Cortex of kidney (tissue), 1 donor: ENCODE data around the gene ZFYVE27.
"Not testable (repeated sequence)": the region's sequence is repeated elsewhere in the genome, so short reads cannot be mapped to it uniquely, and the experiment has no call there.

Experiments used
- DNase-seq: peaks from one replicate; lab custom pipeline; 2025; lab: John Stamatoyannopoulos, UW

The ZFYVE27 gene

GRCh38 chr10:97736902-97737769 is at the start of gene ZFYVE27:
TSS of gene ZFYVE27 (plus strand) at chr10:97737128. CDS start at chr10:97738478, 1,350 bp downstream.
- DNase-seq: peak; percentile 62

GRCh38 chr10:97687785-97688781 is 48.8 kb upstream of the ZFYVE27 start:
- no peak for DNase-seq

DNA sequence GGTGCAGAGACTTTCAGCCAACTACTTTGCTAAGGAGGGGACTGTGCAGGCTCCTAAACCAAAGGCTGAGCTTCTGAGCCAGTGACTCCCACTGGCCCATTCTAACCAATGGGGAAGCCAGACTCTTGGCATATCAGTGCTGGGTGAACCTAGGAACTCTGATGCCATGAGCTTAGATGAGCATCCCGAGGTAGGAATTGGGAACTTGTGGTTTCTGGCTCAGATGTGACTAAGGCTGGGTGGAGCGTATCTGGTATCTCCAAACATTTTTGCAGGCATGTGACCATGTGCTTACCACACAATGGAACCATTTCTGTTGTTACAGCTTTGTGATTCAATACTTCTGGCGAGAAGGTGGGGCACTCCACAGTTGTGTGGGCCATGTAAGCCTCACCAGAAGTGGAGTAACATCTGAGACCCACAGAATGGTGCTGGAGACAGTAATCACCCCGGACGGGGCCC is 47.3 kb upstream of the ZFYVE27 start:
- no peak for DNase-seq

- DNase-seq: no peak
Measured at GRCh38 chr10:97690133-97690532, 46.8 kb upstream of the ZFYVE27 start.

DNA sequence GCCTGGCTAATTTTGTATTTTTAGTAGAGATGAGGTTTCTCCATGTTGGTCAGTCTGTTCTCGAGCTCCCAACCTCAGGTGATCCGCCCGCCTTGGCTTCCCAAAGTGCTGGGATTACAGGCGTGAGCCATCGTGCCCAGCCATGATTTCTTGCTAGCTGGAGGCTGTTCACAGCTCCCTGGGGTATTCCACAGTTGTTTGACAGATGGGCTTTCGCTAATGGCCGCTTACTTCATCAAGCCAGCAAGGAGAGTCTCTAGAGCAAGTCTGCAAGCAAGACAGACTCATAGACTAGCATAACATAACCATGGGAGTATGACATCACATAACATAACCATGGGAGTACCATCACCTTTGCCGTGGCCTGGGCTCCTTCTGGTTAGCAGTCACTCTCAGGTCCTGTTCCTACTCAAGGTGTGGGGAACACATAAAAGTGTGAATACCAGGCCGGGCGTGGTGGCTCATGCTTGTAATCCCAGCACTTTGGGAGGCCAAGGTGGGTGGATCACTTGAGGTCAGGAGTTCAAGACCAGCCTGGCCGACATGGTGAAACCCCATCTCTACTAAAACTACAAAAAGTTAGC is 38.8 kb upstream of the ZFYVE27 start:
- not testable (repeated sequence) for DNase-seq

DNA sequence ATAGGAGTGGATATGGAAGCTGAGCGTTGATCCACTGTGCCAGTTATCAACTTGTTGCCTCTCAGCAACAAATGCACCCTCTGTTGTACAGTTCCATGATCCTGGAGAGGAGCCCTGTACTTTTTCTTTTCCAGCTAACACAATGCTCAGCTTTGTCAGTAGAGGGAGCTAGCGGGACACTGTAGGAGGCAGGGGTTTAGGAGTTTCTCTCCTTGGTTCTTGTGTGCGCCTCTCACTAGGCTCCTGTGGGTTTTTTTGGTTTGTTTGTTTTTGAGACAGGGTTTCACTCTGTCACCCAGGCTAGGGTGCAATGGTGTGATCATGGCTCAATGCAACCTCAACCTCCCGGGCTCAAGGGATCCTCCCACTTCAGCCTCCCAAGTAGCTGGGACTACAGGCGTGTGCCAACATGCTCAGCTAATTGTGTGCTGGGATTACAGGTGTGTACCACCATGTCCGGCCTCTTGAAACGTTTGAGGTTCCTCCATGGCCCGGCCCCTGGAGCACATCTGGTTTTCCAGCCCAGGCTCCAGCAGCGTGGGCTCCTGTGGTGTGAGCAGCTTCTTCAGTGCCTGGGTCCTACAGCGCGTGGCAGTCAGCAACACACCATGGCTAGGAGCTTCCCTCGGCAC is 35.4 kb upstream of the ZFYVE27 start:
- no peak for DNase-seq

- DNase-seq: no peak
Measured at GRCh38 chr10:97703398-97704067, 33.4 kb upstream of the ZFYVE27 start.

GRCh38 chr10:97704341-97704740 is 32.6 kb upstream of the ZFYVE27 start:
- no peak for DNase-seq

- no peak for DNase-seq
Measured at GRCh38 chr10:97705006-97705670, 31.8 kb upstream of the ZFYVE27 start.

GRCh38 chr10:97707134-97707861 is 29.6 kb upstream of the ZFYVE27 start:
- no peak for DNase-seq

DNA sequence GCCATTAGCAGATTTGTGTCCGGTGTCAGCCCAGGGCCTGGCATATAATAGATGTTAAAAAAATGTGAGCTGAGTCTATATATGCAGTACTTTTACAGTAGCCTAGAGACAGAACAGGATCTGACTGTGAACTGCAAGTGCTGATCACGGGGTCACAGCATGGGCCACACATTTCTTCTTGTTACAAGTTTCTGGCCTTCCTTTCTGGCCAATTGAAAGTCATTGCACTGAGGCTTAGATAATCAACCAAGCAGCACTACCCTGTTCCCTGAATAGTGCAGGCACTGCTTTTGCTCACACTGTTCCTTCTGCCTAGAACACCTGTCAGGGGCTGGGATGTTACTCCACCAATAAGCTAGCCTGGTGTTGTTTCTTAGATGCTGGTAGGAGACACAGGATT is 28.8 kb upstream of the ZFYVE27 start:
- DNase-seq: no peak

GRCh38 chr10:97708976-97709946 is 27.7 kb upstream of the ZFYVE27 start:
- DNase-seq: no peak

- no peak for DNase-seq
Measured at GRCh38 chr10:97711640-97712572, 25.0 kb upstream of the ZFYVE27 start.

- DNase-seq: no peak
Measured at GRCh38 chr10:97713339-97713825, 23.5 kb upstream of the ZFYVE27 start, which contains the start of gene MARVELD1. TSS of gene MARVELD1 (plus strand) at chr10:97713730. CDS start at chr10:97713877, 147 bp downstream.

GRCh38 chr10:97713826-97714400 is 23.0 kb upstream of the ZFYVE27 start:
- no peak for DNase-seq

GRCh38 chr10:97714401-97715258 is 22.3 kb upstream of the ZFYVE27 start:
- DNase-seq: no peak
